Activated CD4-positive, alpha-beta T cell treated with anti-CD3 and anti-CD28 coated beads, Interleukin-2, amount 50 U/mL, for 1 hour (primary cell): ENCODE data around the gene OR2A5.
"Not testable (repeated sequence)": the region's sequence is repeated elsewhere in the genome, so short reads cannot be mapped to it uniquely, and the experiment has no call there.

ENCODE experiments used
- DNase-seq: peaks from one replicate; pipeline ENCODE4 v3.0.0-alpha.2; 2020

OR2A5 gene

GRCh38 chr7:144048648-144049047 lies at the start of gene OR2A5:
OR2A5 (plus strand) TSS chr7:144048948; CDS start chr7:144050402, 1,454 bp downstream.
- DNase-seq: no peak

- no peak for DNase-seq
Measured at GRCh38 chr7:144000020-144000419, 48.7 kb upstream of the OR2A5 start, which contains the start of gene OR6B1. OR6B1 (plus strand) TSS chr7:144000320; CDS start chr7:144003997, 3,677 bp downstream.

GRCh38 chr7:144001543-144001942 lies 47.2 kb upstream of the OR2A5 start:
- DNase-seq: no peak

- no peak for DNase-seq
Measured at GRCh38 chr7:144004703-144005102, 44.0 kb upstream of the OR2A5 start.

GRCh38 chr7:144006029-144006691 lies 42.6 kb upstream of the OR2A5 start:
- DNase-seq: no peak

GRCh38 chr7:144006692-144007042 lies 42.1 kb upstream of the OR2A5 start:
- DNase-seq: no peak

GRCh38 chr7:144009361-144009760 lies 39.4 kb upstream of the OR2A5 start:
- DNase-seq: no peak

- DNase-seq: not testable (repeated sequence)
Measured at GRCh38 chr7:144010061-144010460, 38.7 kb upstream of the OR2A5 start.

- DNase-seq: not testable (repeated sequence)
Measured at GRCh38 chr7:144010821-144011220, 37.9 kb upstream of the OR2A5 start.

- no peak for DNase-seq
Measured at GRCh38 chr7:144011458-144012230, 37.1 kb upstream of the OR2A5 start.

GRCh38 chr7:144018065-144018464 lies 30.7 kb upstream of the OR2A5 start:
- DNase-seq: no peak

- no peak for DNase-seq
Measured at GRCh38 chr7:144019457-144019856, 29.3 kb upstream of the OR2A5 start.

- DNase-seq: no peak
Measured at GRCh38 chr7:144020340-144020739, 28.4 kb upstream of the OR2A5 start.

- no peak for DNase-seq
Measured at GRCh38 chr7:144022169-144022568, 26.6 kb upstream of the OR2A5 start.

GRCh38 chr7:144023171-144023827 lies 25.4 kb upstream of the OR2A5 start:
- DNase-seq: no peak

GRCh38 chr7:144024213-144024612 lies 24.5 kb upstream of the OR2A5 start:
- DNase-seq: no peak

- no peak for DNase-seq
Measured at GRCh38 chr7:144026203-144026883, 22.4 kb upstream of the OR2A5 start.

- DNase-seq: no peak
Measured at GRCh38 chr7:144027070-144027469, 21.7 kb upstream of the OR2A5 start.

GRCh38 chr7:144027974-144028373 lies 20.8 kb upstream of the OR2A5 start:
- no peak for DNase-seq

GRCh38 chr7:144028547-144028946 lies 20.2 kb upstream of the OR2A5 start:
- no peak for DNase-seq

GRCh38 chr7:144032516-144032915 lies 16.2 kb upstream of the OR2A5 start:
- no peak for DNase-seq

- no peak for DNase-seq
Measured at GRCh38 chr7:144032985-144033709, 15.6 kb upstream of the OR2A5 start.

GRCh38 chr7:144035385-144035784 lies 13.4 kb upstream of the OR2A5 start:
- no peak for DNase-seq
